ENCODE measurements around the gene HLA-DPA1. TPM values are rescaled to one million over a fixed set of nuclear protein-coding genes. Genes with fewer than 3 reads are reported as not detected.

HLA-DPA1 gene
- polyA plus RNA-seq, 1 experiment: 12.1 TPM

- no peak for TF ChIP-seq CTCF (IDR thresholded peaks at IDR 0.05; ENCODE audit: insufficient read depth, low read depth, low read length)
- H3K4me3 ChIP-seq (ENCODE audit: low read depth, low read length): no peak overlapping the region
- H3K36me3 ChIP-seq (ENCODE audit: control insufficient read depth, insufficient read depth, low read length): no peaks in the 10 kb centered on the region
- CTCF ChIA-PET: interaction anchor here (1.0 kb wide), 1 partner anchor 219 kb away, joined by 4 read pairs; no protein-coding TSS in a partner anchor
- DNase-seq (ENCODE audit: low read depth): no peak
- POLR2A ChIA-PET: no interaction called here
- peaks cover 7% of the 10 kb centered on the region for H3K27me3 ChIP-seq (ENCODE audit: control insufficient read depth, insufficient read depth, low read length)
Measured at GRCh38 chr6:33029328-33030184, 43.9 kb downstream of the HLA-DPA1 start.

- CTCF ChIA-PET: interaction anchor here (1.0 kb wide), 1 partner anchor 220 kb away, joined by 4 read pairs; no protein-coding TSS in a partner anchor
- no peak overlapping the region for H3K4me3 ChIP-seq (ENCODE audit: low read depth, low read length)
- peaks cover 7% of the 10 kb centered on the region for H3K27me3 ChIP-seq (ENCODE audit: control insufficient read depth, insufficient read depth, low read length)
- H3K36me3 ChIP-seq (ENCODE audit: control insufficient read depth, insufficient read depth, low read length): no peaks in the 10 kb centered on the region
- no peak for TF ChIP-seq CTCF (IDR thresholded peaks at IDR 0.05; ENCODE audit: insufficient read depth, low read depth, low read length)
- POLR2A ChIA-PET: no interaction called here
- no peak for DNase-seq (ENCODE audit: low read depth)
Measured at GRCh38 chr6:33028220-33028849, 45.1 kb downstream of the HLA-DPA1 start.

- TF ChIP-seq CTCF (IDR thresholded peaks at IDR 0.05; ENCODE audit: insufficient read depth, low read depth, low read length): no peak
- Histone ChIP-seq H3K4me3 (ENCODE audit: low read depth, low read length) (no peak overlapping the region), H3K27me3 (ENCODE audit: control insufficient read depth, insufficient read depth, low read length) (peaks cover 10% of the 10 kb centered on the region), H3K36me3 (ENCODE audit: control insufficient read depth, insufficient read depth, low read length) (no peaks in the 10 kb centered on the region)
- POLR2A ChIA-PET: no interaction called here
- DNase-seq (ENCODE audit: low read depth): no peak
- CTCF ChIA-PET: interaction anchor here (0.5 to 1.4 kb wide), 2 partner anchors 8 to 63 kb away, joined by 3 to 4 read pairs; no protein-coding TSS in a partner anchor
Measured at GRCh38 chr6:33024521-33024920, 48.9 kb downstream of the HLA-DPA1 start.

- CTCF ChIA-PET: no interaction called here
- POLR2A ChIA-PET: no interaction called here
- no peak for DNase-seq (ENCODE audit: low read depth)
- Histone ChIP-seq H3K4me3 (ENCODE audit: low read depth, low read length) (no peak overlapping the region), H3K27me3 (ENCODE audit: control insufficient read depth, insufficient read depth, low read length) (peaks cover 10% of the 10 kb centered on the region), H3K36me3 (ENCODE audit: control insufficient read depth, insufficient read depth, low read length) (no peaks in the 10 kb centered on the region)
- TF ChIP-seq CTCF (IDR thresholded peaks at IDR 0.05; ENCODE audit: insufficient read depth, low read depth, low read length): no peak
Measured at GRCh38 chr6:33023536-33023935, 49.9 kb downstream of the HLA-DPA1 start.

GRCh38 chr6:33021917-33022316 is 51.5 kb downstream of the HLA-DPA1 start:
- no peak for TF ChIP-seq CTCF (IDR thresholded peaks at IDR 0.05; ENCODE audit: insufficient read depth, low read depth, low read length)
- ChIA-PET CTCF (no interaction called here), POLR2A (no interaction called here)
- Histone ChIP-seq H3K27me3 (ENCODE audit: control insufficient read depth, insufficient read depth, low read length) (peaks cover 19% of the 10 kb centered on the region), H3K36me3 (ENCODE audit: control insufficient read depth, insufficient read depth, low read length) (no peaks in the 10 kb centered on the region), H3K4me3 (ENCODE audit: low read depth, low read length) (no peak overlapping the region)
- DNase-seq (ENCODE audit: low read depth): no peak

Measured in BJ (cell line).